UCSD-AML1 (cell line): ENCODE measurements around the gene KATNA1.

ENCODE experiments used
- DNase-seq: peaks from one replicate; lab custom pipeline; 2025; ENCODE audit not compliant: unreplicated experiment; lab: John Stamatoyannopoulos, UW

Gene KATNA1

DNA sequence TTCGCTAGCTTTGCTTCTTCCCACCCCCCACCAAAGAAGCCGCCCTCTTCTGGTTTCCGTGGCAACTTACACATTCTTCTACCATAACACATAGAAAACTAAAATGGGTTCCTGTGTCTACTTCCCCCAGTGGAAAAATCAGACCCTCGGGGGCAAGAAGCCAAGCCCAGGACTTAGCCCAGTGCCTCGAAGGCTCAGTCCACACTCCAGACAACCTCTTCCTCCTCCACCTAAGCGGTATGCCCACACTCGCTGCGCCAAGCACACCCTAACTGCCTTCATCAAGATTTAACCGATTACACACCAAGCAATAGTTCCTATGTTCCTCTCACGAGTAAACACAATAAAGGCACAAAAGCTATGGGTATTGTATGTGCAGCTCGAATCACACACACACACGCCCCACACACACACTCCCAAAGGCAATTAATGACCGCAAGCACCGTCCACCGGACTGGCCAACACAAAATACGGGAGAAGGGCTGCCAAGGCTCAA, 103.2 kb downstream of the KATNA1 start:
- peak; percentile 39 for DNase-seq
